K562 (cell line): ENCODE data around the gene DMRTC1B.
"Not testable (repeated sequence)": the region's sequence is repeated elsewhere in the genome, so short reads cannot be mapped to it uniquely, and the experiment has no call there.

Experiments used
- CAMTA2 ChIP-seq: fragments of 250-450 bp; sonication (Bioruptor Pico); conservative IDR thresholded peaks from 2 replicates; pipeline ENCODE4 v1.5.1; 2022
- EWSR1 ChIP-seq: fragments of 450-650 bp; IDR thresholded peaks from 2 replicates; pipeline ENCODE4 v1.6.1; 2018; ENCODE audit warnings: borderline replicate concordance, mild to moderate bottlenecking, low read depth, moderate library complexity; ENCODE audit not compliant: partially characterized antibody
- TCFL5 ChIP-seq: fragments of 250-450 bp; sonication (Bioruptor Pico); conservative IDR thresholded peaks from 2 replicates; pipeline ENCODE4 v1.6.1; 2021; ENCODE audit warnings: mild to moderate bottlenecking, moderate library complexity, matching md5 sums
- TEAD1 ChIP-seq, 2 experiments: fragments of 450-650 bp in 1 of 2; sonication (generic) in 1 of 2; formaldehyde crosslinking; IDR thresholded peaks; 2 replicates each; pipeline versions ENCODE4 v1.4.0 to v1.8.0; 2020 to 2022; ENCODE audit warnings: mild to moderate bottlenecking in 2 of 2, missing genetic modification reagents in 1 of 2
- ZFP36 ChIP-seq: fragments of 150-350 bp; IDR thresholded peaks from 2 replicates; pipeline ENCODE4 v1.6.1; 2018; ENCODE audit warnings: low read length, low read depth; ENCODE audit not compliant: partially characterized antibody
- ZKSCAN1 ChIP-seq: fragments of 150-350 bp; IDR thresholded peaks from 2 replicates; pipeline ENCODE4 v1.6.1; 2016; ENCODE audit warnings: low read depth, low read length
- ZNF274 ChIP-seq: IDR thresholded peaks from 2 replicates; pipeline ENCODE4 v1.6.1; 2011; ENCODE audit warnings: low read depth, mild to moderate bottlenecking, low read length, moderate library complexity, borderline replicate concordance
- ZNF551 ChIP-seq: fragments of 250-450 bp; sonication (Bioruptor Pico); IDR thresholded peaks from 2 replicates; pipeline ENCODE4 v1.5.0; 2021; ENCODE audit warnings: mild to moderate bottlenecking, moderate library complexity
- TF ChIP-seq, protein P1 (sequence below): sonication (generic); formaldehyde crosslinking; IDR thresholded peaks from 2 replicates; pipeline ENCODE4 v1.8.1; 2023; ENCODE audit warnings: mild to moderate bottlenecking, missing genetic modification reagents
- TF ChIP-seq, protein P2 (sequence below): fragments of 450-650 bp; IDR thresholded peaks from 2 replicates; pipeline ENCODE4 v1.6.1; 2017; ENCODE audit warnings: antibody characterized with exemption, mild to moderate bottlenecking

GRCh38 chrX:72882898-72883297 is 106.2 kb downstream of the DMRTC1B start:
- TF ChIP-seq, protein P1, sequence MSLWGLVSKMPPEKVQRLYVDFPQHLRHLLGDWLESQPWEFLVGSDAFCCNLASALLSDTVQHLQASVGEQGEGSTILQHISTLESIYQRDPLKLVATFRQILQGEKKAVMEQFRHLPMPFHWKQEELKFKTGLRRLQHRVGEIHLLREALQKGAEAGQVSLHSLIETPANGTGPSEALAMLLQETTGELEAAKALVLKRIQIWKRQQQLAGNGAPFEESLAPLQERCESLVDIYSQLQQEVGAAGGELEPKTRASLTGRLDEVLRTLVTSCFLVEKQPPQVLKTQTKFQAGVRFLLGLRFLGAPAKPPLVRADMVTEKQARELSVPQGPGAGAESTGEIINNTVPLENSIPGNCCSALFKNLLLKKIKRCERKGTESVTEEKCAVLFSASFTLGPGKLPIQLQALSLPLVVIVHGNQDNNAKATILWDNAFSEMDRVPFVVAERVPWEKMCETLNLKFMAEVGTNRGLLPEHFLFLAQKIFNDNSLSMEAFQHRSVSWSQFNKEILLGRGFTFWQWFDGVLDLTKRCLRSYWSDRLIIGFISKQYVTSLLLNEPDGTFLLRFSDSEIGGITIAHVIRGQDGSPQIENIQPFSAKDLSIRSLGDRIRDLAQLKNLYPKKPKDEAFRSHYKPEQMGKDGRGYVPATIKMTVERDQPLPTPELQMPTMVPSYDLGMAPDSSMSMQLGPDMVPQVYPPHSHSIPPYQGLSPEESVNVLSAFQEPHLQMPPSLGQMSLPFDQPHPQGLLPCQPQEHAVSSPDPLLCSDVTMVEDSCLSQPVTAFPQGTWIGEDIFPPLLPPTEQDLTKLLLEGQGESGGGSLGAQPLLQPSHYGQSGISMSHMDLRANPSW (CRISPR knock-in tag), result not testable (repeated sequence)
- TF ChIP-seq ZNF274; TEAD1 (CRISPR knock-in tag; IDR thresholded peaks at IDR 0.05); ZNF551 (CRISPR knock-in tag); ZFP36; CAMTA2; EWSR1; ZKSCAN1; TCFL5: not testable (repeated sequence)
- TF ChIP-seq, protein P2, sequence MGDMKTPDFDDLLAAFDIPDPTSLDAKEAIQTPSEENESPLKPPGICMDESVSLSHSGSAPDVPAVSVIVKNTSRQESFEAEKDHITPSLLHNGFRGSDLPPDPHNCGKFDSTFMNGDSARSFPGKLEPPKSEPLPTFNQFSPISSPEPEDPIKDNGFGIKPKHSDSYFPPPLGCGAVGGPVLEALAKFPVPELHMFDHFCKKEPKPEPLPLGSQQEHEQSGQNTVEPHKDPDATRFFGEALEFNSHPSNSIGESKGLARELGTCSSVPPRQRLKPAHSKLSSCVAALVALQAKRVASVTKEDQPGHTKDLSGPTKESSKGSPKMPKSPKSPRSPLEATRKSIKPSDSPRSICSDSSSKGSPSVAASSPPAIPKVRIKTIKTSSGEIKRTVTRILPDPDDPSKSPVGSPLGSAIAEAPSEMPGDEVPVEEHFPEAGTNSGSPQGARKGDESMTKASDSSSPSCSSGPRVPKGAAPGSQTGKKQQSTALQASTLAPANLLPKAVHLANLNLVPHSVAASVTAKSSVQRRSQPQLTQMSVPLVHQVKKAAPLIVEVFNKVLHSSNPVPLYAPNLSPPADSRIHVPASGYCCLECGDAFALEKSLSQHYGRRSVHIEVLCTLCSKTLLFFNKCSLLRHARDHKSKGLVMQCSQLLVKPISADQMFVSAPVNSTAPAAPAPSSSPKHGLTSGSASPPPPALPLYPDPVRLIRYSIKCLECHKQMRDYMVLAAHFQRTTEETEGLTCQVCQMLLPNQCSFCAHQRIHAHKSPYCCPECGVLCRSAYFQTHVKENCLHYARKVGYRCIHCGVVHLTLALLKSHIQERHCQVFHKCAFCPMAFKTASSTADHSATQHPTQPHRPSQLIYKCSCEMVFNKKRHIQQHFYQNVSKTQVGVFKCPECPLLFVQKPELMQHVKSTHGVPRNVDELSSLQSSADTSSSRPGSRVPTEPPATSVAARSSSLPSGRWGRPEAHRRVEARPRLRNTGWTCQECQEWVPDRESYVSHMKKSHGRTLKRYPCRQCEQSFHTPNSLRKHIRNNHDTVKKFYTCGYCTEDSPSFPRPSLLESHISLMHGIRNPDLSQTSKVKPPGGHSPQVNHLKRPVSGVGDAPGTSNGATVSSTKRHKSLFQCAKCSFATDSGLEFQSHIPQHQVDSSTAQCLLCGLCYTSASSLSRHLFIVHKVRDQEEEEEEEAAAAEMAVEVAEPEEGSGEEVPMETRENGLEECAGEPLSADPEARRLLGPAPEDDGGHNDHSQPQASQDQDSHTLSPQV, result not testable (repeated sequence)
